ENCODE results near the gene PHAF1.

PHAF1 gene

DNA sequence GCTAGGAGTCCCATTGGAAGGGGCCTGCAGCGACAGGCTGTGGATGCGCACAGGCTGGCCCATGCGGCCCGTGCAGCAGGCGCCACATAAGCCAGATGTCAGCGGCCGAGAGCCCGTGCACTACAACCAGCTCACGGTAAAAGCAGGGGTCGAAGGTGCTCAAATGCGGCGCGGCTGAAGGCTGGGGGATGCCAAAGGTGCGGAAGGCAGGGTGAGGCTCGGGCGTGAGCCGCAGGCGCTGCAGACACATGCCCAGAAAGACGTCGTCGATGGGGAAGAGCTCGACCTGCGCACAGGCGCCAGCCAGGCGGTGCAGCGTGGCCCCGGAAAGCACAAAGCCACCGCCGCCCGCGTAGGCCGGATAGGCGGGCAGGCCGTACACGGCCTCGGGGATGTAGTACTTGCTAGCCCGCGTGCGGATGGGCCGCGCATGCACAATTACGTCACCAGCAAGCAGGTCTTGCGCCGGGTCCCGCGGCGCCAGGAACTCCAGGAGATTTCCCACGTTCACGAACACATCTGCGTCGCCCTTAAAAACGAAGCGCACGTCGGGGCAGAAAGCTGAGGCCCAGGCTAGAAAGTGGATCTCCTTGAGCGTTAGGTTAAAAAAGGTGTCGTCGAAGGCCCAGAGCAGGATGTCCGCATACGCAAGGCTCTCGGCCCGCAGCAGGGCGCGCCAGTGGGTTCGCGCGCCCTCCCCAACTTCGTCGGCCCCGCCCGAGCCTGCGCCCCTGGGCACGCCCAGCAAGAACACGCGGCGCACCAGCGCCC lies 39.7 kb downstream of the PHAF1 start:
- peaks cover 37% of the 10 kb centered on the region for H3K36me3 ChIP-seq
- peak; percentile 13 for DNase-seq
- TF ChIP-seq, protein P1, sequence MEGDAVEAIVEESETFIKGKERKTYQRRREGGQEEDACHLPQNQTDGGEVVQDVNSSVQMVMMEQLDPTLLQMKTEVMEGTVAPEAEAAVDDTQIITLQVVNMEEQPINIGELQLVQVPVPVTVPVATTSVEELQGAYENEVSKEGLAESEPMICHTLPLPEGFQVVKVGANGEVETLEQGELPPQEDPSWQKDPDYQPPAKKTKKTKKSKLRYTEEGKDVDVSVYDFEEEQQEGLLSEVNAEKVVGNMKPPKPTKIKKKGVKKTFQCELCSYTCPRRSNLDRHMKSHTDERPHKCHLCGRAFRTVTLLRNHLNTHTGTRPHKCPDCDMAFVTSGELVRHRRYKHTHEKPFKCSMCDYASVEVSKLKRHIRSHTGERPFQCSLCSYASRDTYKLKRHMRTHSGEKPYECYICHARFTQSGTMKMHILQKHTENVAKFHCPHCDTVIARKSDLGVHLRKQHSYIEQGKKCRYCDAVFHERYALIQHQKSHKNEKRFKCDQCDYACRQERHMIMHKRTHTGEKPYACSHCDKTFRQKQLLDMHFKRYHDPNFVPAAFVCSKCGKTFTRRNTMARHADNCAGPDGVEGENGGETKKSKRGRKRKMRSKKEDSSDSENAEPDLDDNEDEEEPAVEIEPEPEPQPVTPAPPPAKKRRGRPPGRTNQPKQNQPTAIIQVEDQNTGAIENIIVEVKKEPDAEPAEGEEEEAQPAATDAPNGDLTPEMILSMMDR (IDR thresholded peaks at IDR 0.05; ENCODE audit: low read depth, low read length): no peak
- 0 out of 2 replicates have a peak, but pooled peaks cover 2% of the 10 kb centered on the region for H3K4me1 ChIP-seq
- no peak overlapping the region for H3K4me3 ChIP-seq (ENCODE audit: low read depth, low read length)
- no peaks in the 10 kb centered on the region for H3K27me3 ChIP-seq
- no peaks in the 10 kb centered on the region for H3K9me3 ChIP-seq

GRCh38 chr16:67150047-67150832 lies 40.5 kb downstream of the PHAF1 start:
- 0 out of 2 replicates have a peak, but pooled peaks cover 2% of the 10 kb centered on the region for H3K4me1 ChIP-seq
- TF ChIP-seq, protein P1 (IDR thresholded peaks at IDR 0.05; ENCODE audit: low read depth, low read length): peak; percentile 21
- peak; percentile 72 for DNase-seq
- H3K36me3 ChIP-seq: peaks cover 31% of the 10 kb centered on the region
- peak overlapping the region; percentile 77 for H3K4me3 ChIP-seq (ENCODE audit: low read depth, low read length)
- no peaks in the 10 kb centered on the region for H3K9me3 ChIP-seq
- H3K27me3 ChIP-seq: peaks cover 2% of the 10 kb centered on the region; the same call in 1 of the 2 replicates

DNA sequence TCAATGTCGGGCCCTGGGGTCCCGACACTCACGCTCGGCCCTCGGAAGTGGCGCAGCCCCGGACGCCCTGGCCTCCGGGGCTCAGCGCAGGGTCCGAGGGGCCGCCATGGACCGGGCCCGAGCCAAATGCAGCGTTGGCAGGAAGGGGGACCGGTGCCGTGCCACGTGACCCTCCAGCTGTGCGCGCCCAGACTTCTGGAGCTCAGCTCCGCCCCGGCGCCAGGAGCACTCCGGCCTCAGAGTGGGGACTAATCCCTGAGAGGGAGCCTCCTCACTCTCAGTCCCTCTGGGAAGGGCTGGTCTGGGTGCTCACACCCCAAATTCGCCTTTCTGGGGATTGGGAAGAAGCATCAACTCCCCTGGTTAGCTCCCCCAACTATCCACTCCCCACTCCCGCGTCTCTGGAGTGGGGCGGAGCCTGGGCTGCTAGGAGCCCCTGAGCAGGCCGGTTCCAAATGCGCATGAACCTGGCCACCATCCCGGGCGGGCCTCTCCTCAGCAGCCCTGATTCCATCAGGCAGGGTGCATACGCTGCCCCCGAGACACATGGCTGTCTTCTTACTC lies 41.2 kb downstream of the PHAF1 start, which contains the start of gene B3GNT9:
B3GNT9 (minus strand) TSS at position 166 of the 564 bp plus-strand sequence. CDS start 513 bp downstream, outside the sequence.
- no peaks in the 10 kb centered on the region for H3K9me3 ChIP-seq
- H3K4me3 ChIP-seq (ENCODE audit: low read depth, low read length): peak within 1 kb of the TSS; percentile 77
- peaks cover 24% of the 10 kb centered on the region for H3K36me3 ChIP-seq
- H3K4me1 ChIP-seq: 0 out of 2 replicates have a peak, but pooled peaks cover 2% of the 10 kb centered on the region
- peaks cover 8% of the 10 kb centered on the region for H3K27me3 ChIP-seq
- DNase-seq: peak; percentile 76
- TF ChIP-seq, protein P1 (IDR thresholded peaks at IDR 0.05; ENCODE audit: low read depth, low read length): no peak

DNA sequence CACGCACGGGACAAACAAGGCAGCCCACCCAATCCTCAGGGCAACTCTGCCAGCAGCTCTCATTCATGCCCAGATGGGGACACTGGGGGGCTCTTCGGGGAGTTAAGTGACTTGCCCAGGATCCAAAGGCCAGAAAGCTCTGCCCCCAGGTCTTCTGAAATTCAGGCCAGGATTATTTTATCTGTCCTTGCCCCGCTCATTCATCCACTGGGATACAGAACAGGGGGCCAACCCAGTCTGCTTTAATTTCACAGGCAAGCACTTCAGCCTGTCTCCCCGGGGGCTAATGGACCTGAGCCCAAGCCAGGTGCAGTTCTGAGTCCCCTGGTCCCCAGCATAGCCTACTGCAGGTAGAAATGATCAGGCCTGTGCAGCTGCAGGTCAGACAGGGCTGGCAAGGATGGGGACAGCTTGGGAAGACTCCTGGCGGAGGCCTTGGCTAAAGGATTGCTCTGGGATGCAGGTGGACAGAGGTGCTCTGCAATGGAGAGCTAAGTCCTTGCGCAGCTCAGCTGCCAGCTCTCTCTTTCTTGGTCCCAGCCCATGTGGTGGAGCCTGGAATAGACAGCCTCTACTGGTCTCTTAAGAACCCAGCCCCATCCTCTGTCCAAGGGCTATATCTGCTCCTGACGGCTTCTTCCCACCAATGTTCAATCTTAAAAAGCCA lies 41.8 kb downstream of the PHAF1 start:
- H3K9me3 ChIP-seq: no peaks in the 10 kb centered on the region
- 0 out of 2 replicates have a peak, but pooled peaks cover 2% of the 10 kb centered on the region for H3K4me1 ChIP-seq
- H3K27me3 ChIP-seq: peaks cover 12% of the 10 kb centered on the region
- TF ChIP-seq, protein P1 (IDR thresholded peaks at IDR 0.05; ENCODE audit: low read depth, low read length): no peak
- no peak for DNase-seq
- H3K4me3 ChIP-seq (ENCODE audit: low read depth, low read length): peak overlapping the region; percentile 77
- peaks cover 17% of the 10 kb centered on the region for H3K36me3 ChIP-seq

- H3K27me3 ChIP-seq: peaks cover 12% of the 10 kb centered on the region
- no peaks in the 10 kb centered on the region for H3K9me3 ChIP-seq
- TF ChIP-seq, protein P1 (IDR thresholded peaks at IDR 0.05; ENCODE audit: low read depth, low read length): no peak
- no peaks in the 10 kb centered on the region for H3K36me3 ChIP-seq
- no peak for DNase-seq
- H3K4me1 ChIP-seq: 0 out of 2 replicates have a peak, but pooled peaks cover 2% of the 10 kb centered on the region
- peak overlapping the region; percentile 41 for H3K4me3 ChIP-seq (ENCODE audit: low read depth, low read length)
Observed at GRCh38 chr16:67154578-67155294, 45.0 kb downstream of the PHAF1 start.
